CD4-positive, alpha-beta T cell (primary cell): ENCODE measurements around the gene STPG2. TPM values are rescaled to one million over a fixed set of nuclear protein-coding genes. Genes with fewer than 3 reads are reported as not detected.

ENCODE experiments used
- ATAC-seq: fragments of 200-7000 bp; cut with Tn5 transposase; one replicate; pipeline ENCODE4 v1.10.0; 2022; ENCODE audit warnings: mild to moderate bottlenecking; ENCODE audit not compliant: poor library complexity
- CTCF ChIA-PET: fragments of 350-600 bp; sonication (Branson Sonifier 250); formaldehyde crosslinking; loops from one replicate; lab custom pipeline; 2021; ENCODE audit warnings: antibody characterized with exemption, inconsistent platforms; lab: Charles Lee
- POLR2A ChIA-PET: fragments of 350-600 bp; sonication (Branson Sonifier 250); formaldehyde crosslinking; loops from one replicate; lab custom pipeline; 2021; ENCODE audit warnings: antibody characterized with exemption, inconsistent platforms; lab: Charles Lee
- DNase-seq, 14 experiments: peaks; one replicate each; pipeline ENCODE4 v3.0.0-alpha.2; 2013 to 2020; ENCODE audit warnings: mixed read lengths in 2 of 14
- H3K27ac ChIP-seq, 2 donors: one replicate each; pipeline versions ENCODE4 v1.5.1 to v1.7.0; 2013; ENCODE audit warnings: low read length in 2 of 2, low read depth in 1 of 2, mild to moderate bottlenecking in 1 of 2
- H3K27me3 ChIP-seq, 2 experiments: 1 replicate in 1 of 2; 2 replicates in 1 of 2; pipeline versions ENCODE4 v1.6.1 to v1.7.0; 2013; ENCODE audit warnings: low read length in 2 of 2, control low read depth in 1 of 2, mild to moderate bottlenecking in 1 of 2, moderate library complexity in 1 of 2; ENCODE audit not compliant: insufficient read depth in 2 of 2, control insufficient read depth in 1 of 2
- H3K36me3 ChIP-seq: one replicate; pipeline ENCODE4 v1.6.1; 2013; ENCODE audit warnings: low read length, control low read depth; ENCODE audit not compliant: insufficient read depth
- H3K4me1 ChIP-seq: one replicate; pipeline ENCODE4 v1.6.1; 2013; ENCODE audit warnings: low read length, control low read depth; ENCODE audit not compliant: insufficient read depth
- H3K4me3 ChIP-seq: one replicate; pipeline ENCODE4 v1.5.1; 2013; ENCODE audit warnings: mild to moderate bottlenecking, low read length, moderate library complexity
- H3K9me3 ChIP-seq, 2 experiments: 1 replicate in 1 of 2; 2 replicates in 1 of 2; pipeline versions ENCODE4 v1.6.1 to v1.7.0; 2013; ENCODE audit warnings: low read length in 2 of 2, mild to moderate bottlenecking in 2 of 2, control low read depth in 1 of 2, moderate library complexity in 1 of 2; ENCODE audit not compliant: control insufficient read depth in 1 of 2, insufficient read depth in 1 of 2
- H3K27ac Mint-ChIP-seq: one replicate; pipeline ENCODE4 v1.8.0; 2020; ENCODE audit warnings: mixed read lengths
- H3K27me3 Mint-ChIP-seq: one replicate; pipeline ENCODE4 v1.8.0; 2021; ENCODE audit warnings: mixed read lengths
- H3K36me3 Mint-ChIP-seq: one replicate; pipeline ENCODE4 v1.8.0; 2021; ENCODE audit warnings: low read depth, mixed read lengths
- H3K4me1 Mint-ChIP-seq: one replicate; pipeline ENCODE4 v1.8.0; 2021; ENCODE audit warnings: low read depth, mixed read lengths
- H3K4me3 Mint-ChIP-seq: one replicate; pipeline ENCODE4 v1.8.0; 2020; ENCODE audit warnings: mild to moderate bottlenecking, mixed read lengths
- H3K9me3 Mint-ChIP-seq: one replicate; pipeline ENCODE4 v1.8.0; 2020; ENCODE audit warnings: mixed read lengths
- intact Hi-C, 2 experiments: fragments of 100-400 bp; cut with DNase I in 1 of 2; cut with micrococcal nuclease in 1 of 2; formaldehyde crosslinking; loops; one replicate each; pipeline versions ENCODE4 v1.15.1 to v1.9.0; 2023 to 2025; cut with DNase I, micrococcal nuclease
- total RNA-seq, 174 experiments: library from RNA in 2 of 174; stranded (reverse) in 2 of 174; gene quantifications; one replicate each; pipeline ENCODE4 v1.2.3 and lab custom pipeline; 2021 to 2026
- TF ChIP-seq, protein P1 (sequence below): fragments of 200-600 bp; IDR thresholded peaks from one replicate; pipeline ENCODE4 v1.8.0; 2022; ENCODE audit warnings: antibody characterized with exemption, mild to moderate bottlenecking

STPG2 gene
- total RNA-seq, 2 experiments from 2014 or later: 0.22 to 0.28 TPM

DNA sequence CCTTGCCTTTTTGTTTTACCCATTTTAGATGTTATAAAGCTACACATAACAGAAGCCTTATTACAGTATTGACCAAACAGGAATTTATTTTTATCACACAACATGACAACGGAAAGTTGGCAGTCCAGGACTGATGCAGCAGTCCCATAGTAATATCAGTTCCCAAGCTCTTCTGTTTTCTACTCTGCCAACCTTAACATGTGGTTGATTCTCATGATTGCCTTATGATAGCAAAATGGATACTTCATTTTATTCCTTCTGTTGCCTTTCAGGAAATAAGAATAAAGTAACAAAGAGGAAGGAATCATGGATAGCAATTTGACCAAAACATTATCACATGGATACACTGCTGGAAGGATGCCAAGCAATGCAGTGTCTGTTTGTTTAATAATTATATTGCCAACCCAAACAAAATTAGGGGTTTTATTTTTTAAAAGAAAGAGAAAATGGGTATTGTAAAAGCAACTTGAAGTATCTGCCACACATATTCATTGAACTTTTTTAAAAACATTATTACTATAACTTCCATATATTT is 275.7 kb downstream of the STPG2 start:
- no peak overlapping the region for H3K4me3 Mint-ChIP-seq
- ChIA-PET CTCF (no interaction called here), POLR2A (no interaction called here)

DNA sequence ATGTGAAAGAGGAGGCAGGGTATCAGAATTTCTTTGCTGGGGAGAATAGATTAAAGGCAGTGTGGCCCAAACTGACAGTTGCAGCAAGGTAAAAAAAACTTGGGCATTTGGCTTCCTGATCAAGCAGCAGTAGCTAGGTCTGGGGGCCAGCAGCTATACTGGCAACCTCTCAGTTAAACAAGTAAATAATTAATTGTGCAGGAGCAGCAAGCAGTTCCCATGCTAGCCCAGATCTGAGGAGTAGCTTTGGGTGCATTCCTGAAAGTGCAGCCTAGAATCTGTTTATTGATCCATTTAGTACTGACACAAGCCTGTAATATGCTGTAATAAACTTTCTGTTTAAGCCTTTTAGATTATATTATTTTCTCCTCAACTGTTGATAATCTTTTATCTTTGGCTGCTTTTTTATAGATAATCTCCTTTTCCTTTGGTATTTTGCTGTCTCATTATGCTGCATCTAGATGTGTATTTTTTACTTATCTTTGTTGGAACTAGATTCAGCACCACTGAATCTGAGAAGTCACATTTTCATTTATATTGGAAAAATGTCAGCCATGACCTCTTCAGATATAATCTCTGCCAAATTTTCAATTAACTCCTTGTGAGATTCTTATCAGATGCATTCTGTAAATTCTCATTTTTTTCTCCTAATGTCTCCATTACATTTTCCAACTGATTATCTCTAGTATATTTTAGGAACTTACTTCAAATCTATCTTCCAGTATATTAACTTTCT is 276.3 kb downstream of the STPG2 start:
- no peaks in the 10 kb centered on the region for H3K36me3 ChIP-seq
- no peak for ATAC-seq
- Mint-ChIP-seq H3K27ac (no peak overlapping the region), H3K27me3 (no peaks in the 10 kb centered on the region), H3K4me3 (no peak overlapping the region), H3K36me3 (no peaks in the 10 kb centered on the region), H3K4me1 (no peaks in the 10 kb centered on the region), H3K9me3 (peaks cover 11% of the 10 kb centered on the region)
- H3K4me1 ChIP-seq: no peaks in the 10 kb centered on the region
- H3K9me3 ChIP-seq: no peaks in the 10 kb centered on the region
- DNase-seq: no peak
- CTCF ChIA-PET: no interaction called here
- intact Hi-C loops: no loop called here
- H3K27ac ChIP-seq: no peak overlapping the region
- H3K4me3 ChIP-seq: no peak overlapping the region
- H3K27me3 ChIP-seq: no peaks in the 10 kb centered on the region
- TF ChIP-seq, protein P1, sequence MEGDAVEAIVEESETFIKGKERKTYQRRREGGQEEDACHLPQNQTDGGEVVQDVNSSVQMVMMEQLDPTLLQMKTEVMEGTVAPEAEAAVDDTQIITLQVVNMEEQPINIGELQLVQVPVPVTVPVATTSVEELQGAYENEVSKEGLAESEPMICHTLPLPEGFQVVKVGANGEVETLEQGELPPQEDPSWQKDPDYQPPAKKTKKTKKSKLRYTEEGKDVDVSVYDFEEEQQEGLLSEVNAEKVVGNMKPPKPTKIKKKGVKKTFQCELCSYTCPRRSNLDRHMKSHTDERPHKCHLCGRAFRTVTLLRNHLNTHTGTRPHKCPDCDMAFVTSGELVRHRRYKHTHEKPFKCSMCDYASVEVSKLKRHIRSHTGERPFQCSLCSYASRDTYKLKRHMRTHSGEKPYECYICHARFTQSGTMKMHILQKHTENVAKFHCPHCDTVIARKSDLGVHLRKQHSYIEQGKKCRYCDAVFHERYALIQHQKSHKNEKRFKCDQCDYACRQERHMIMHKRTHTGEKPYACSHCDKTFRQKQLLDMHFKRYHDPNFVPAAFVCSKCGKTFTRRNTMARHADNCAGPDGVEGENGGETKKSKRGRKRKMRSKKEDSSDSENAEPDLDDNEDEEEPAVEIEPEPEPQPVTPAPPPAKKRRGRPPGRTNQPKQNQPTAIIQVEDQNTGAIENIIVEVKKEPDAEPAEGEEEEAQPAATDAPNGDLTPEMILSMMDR: no peak
- POLR2A ChIA-PET: no interaction called here

More for the DNA sequence above, 275.7 kb downstream of the STPG2 start:
- H3K36me3 Mint-ChIP-seq: no peaks in the 10 kb centered on the region
- Histone ChIP-seq H3K4me1 (no peaks in the 10 kb centered on the region), H3K4me3 (no peak overlapping the region), H3K9me3 (no peaks in the 10 kb centered on the region), H3K27me3 (no peaks in the 10 kb centered on the region), H3K36me3 (no peaks in the 10 kb centered on the region), H3K27ac (no peak overlapping the region)
- H3K4me1 Mint-ChIP-seq: no peaks in the 10 kb centered on the region
- DNase-seq: no peak
- intact Hi-C loops: no loop called here
- ATAC-seq: no peak
- H3K9me3 Mint-ChIP-seq: peaks cover 4% of the 10 kb centered on the region
- no peak overlapping the region for H3K27ac Mint-ChIP-seq
- no peaks in the 10 kb centered on the region for H3K27me3 Mint-ChIP-seq
- TF ChIP-seq, protein P1: no peak

DNA sequence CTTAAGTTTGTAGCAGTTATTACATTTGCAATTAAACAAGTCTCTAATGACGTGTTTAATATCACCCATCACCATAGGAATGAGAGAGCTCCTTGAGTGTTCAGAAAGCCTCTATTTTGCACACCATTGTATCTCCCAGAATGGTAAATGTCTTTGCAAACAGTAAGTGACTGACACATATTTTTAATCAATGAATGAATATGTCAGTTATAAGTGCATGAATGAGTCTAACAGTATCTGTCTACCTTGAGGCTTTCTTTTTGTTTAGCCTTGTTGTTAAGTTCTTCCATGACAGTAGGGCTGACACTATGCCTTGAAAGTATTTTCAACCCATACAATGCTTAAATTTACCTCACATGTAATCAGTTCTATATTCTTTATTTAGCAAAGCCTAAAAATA is 292.2 kb downstream of the STPG2 start:
- POLR2A ChIA-PET: no interaction called here
- TF ChIP-seq, protein P1: no peak

More for the DNA sequence above, 292.2 kb downstream of the STPG2 start:
- Histone ChIP-seq H3K9me3 (peaks cover 0 to 8% of the 10 kb centered on the region in 2 experiments), H3K4me3 (no peak overlapping the region), H3K27ac (no peak overlapping the region), H3K27me3 (no peaks in the 10 kb centered on the region), H3K36me3 (no peaks in the 10 kb centered on the region), H3K4me1 (no peaks in the 10 kb centered on the region)
- CTCF ChIA-PET: no interaction called here
- no peaks in the 10 kb centered on the region for H3K4me1 Mint-ChIP-seq
- no peak overlapping the region for H3K27ac Mint-ChIP-seq
- intact Hi-C loops: no loop called here
- peaks cover 9% of the 10 kb centered on the region for H3K9me3 Mint-ChIP-seq
- H3K27me3 Mint-ChIP-seq: no peaks in the 10 kb centered on the region
- DNase-seq (no peak), ATAC-seq (no peak)
- H3K36me3 Mint-ChIP-seq: no peaks in the 10 kb centered on the region
- no peak overlapping the region for H3K4me3 Mint-ChIP-seq
